B cell (primary cell): ENCODE results near the gene ZNF621. TPM values are rescaled to one million over a fixed set of nuclear protein-coding genes. Genes with fewer than 3 reads are reported as not detected.

ENCODE experiments used
- ATAC-seq: fragments of 200-7000 bp; cut with Tn5 transposase; one replicate; pipeline ENCODE4 v1.10.0; 2021; ENCODE audit warnings: low read depth, mild to moderate bottlenecking, moderate number of reproducible peaks, moderate library complexity
- CTCF ChIA-PET: fragments of 350-600 bp; sonication (Branson Sonifier 250); formaldehyde crosslinking; loops from one replicate; lab custom pipeline; 2021; ENCODE audit warnings: antibody characterized with exemption, inconsistent platforms; lab: Charles Lee
- POLR2A ChIA-PET: fragments of 350-600 bp; sonication (Branson Sonifier 250); formaldehyde crosslinking; loops from one replicate; lab custom pipeline; 2021; ENCODE audit warnings: antibody characterized with exemption; lab: Charles Lee
- DNase-seq: peaks from one replicate; pipeline ENCODE4 v3.0.0; 2013
- H2AFZ ChIP-seq: 2 replicates; pipeline ENCODE4 v1.6.1; 2012; ENCODE audit warnings: mild to moderate bottlenecking, low read depth, low read length; ENCODE audit not compliant: insufficient read depth, poor library complexity, severe bottlenecking
- H3K27ac ChIP-seq, 2 donors: 1 replicate in 1 of 2; 2 replicates in 1 of 2; pipeline ENCODE4 v1.5.1; 2012 to 2013; ENCODE audit warnings: low read length in 2 of 2, mild to moderate bottlenecking in 2 of 2, moderate library complexity in 1 of 2
- H3K27me3 ChIP-seq, 4 experiments: fragments of 200-600 bp in 1 of 4; sonication (generic) in 1 of 4; replicated peaks in 1 of 4; 1 replicate in 2 of 4; 2 replicates in 2 of 4; pipeline versions ENCODE4 v1.6.1 to v1.7.0; 2013 to 2016; ENCODE audit warnings: low read length in 3 of 4, mild to moderate bottlenecking in 2 of 4, mixed read lengths in 1 of 4, moderate library complexity in 1 of 4; ENCODE audit not compliant: insufficient read depth in 4 of 4, control insufficient read depth in 3 of 4; ENCODE audit errors: control extremely low read depth in 1 of 4
- H3K36me3 ChIP-seq, 2 experiments: replicated peaks in 1 of 2; 1 replicate in 1 of 2; 2 replicates in 1 of 2; pipeline versions ENCODE4 v1.6.1 to v1.7.1; 2013; ENCODE audit warnings: low read length in 1 of 2; ENCODE audit not compliant: insufficient read depth in 2 of 2, control insufficient read depth in 1 of 2; ENCODE audit errors: control extremely low read depth in 1 of 2, extremely low read depth in 1 of 2
- H3K4me1 ChIP-seq, 2 donors: fragments of 200-600 bp in 1 of 2; sonication (generic) in 1 of 2; 1 replicate in 1 of 2; 2 replicates in 1 of 2; pipeline versions ENCODE4 v1.5.1 to v1.6.1; 2013 to 2017; ENCODE audit warnings: low read length in 2 of 2; ENCODE audit not compliant: control insufficient read depth in 2 of 2, insufficient read depth in 2 of 2
- H3K4me2 ChIP-seq: replicated peaks from 2 replicates; pipeline ENCODE3; 2012; ENCODE audit warnings: mild to moderate bottlenecking, low read depth, low read length; ENCODE audit not compliant: poor library complexity, severe bottlenecking
- H3K4me3 ChIP-seq, 5 experiments: fragments of 200-600 bp in 1 of 5; sonication (generic) in 1 of 5; 1 replicate in 3 of 5; 2 replicates in 2 of 5; pipeline versions ENCODE4 v1.5.1 to v1.7.0; 2011 to 2016; ENCODE audit warnings: low read length in 4 of 5, mild to moderate bottlenecking in 4 of 5, low read depth in 2 of 5, control low read depth in 1 of 5, moderate library complexity in 1 of 5; ENCODE audit not compliant: insufficient read depth in 1 of 5; ENCODE audit errors: control extremely low read depth in 1 of 5, extremely low read depth in 1 of 5
- H3K79me2 ChIP-seq: fragments of 200-600 bp; sonication (generic); one replicate; pipeline ENCODE4 v1.6.0; 2016; ENCODE audit warnings: low read length; ENCODE audit not compliant: control insufficient read depth, insufficient read depth
- H3K9ac ChIP-seq: fragments of 200-600 bp; sonication (generic); 2 replicates; pipeline ENCODE4 v1.6.1; 2017; ENCODE audit warnings: mild to moderate bottlenecking, low read length, moderate library complexity
- H3K9me3 ChIP-seq, 3 donors: one replicate each; pipeline versions ENCODE4 v1.6.1 to v1.7.1; 2013; ENCODE audit warnings: low read length in 2 of 3; ENCODE audit not compliant: control insufficient read depth in 2 of 3, insufficient read depth in 1 of 3; ENCODE audit errors: control extremely low read depth in 1 of 3
- H4K20me1 ChIP-seq: 2 replicates; pipeline ENCODE4 v1.6.0; 2012; ENCODE audit warnings: mild to moderate bottlenecking, low read length; ENCODE audit not compliant: insufficient read depth, control insufficient read depth, poor library complexity, severe bottlenecking
- H3K27ac Mint-ChIP-seq: one replicate; pipeline ENCODE4 v1.8.0; 2021; ENCODE audit warnings: mixed read lengths
- H3K27me3 Mint-ChIP-seq: one replicate; pipeline ENCODE4 v1.8.0; 2021; ENCODE audit warnings: mixed read lengths
- H3K4me1 Mint-ChIP-seq: one replicate; pipeline ENCODE4 v1.8.0; 2021; ENCODE audit warnings: mixed read lengths
- H3K4me3 Mint-ChIP-seq: one replicate; pipeline ENCODE4 v1.8.0; 2021; ENCODE audit warnings: mixed read lengths
- H3K9me3 Mint-ChIP-seq: one replicate; pipeline ENCODE4 v1.8.0; 2022; ENCODE audit warnings: mixed read lengths; ENCODE audit not compliant: insufficient read depth
- EZH2 ChIP-seq: IDR thresholded peaks from 2 replicates; pipeline ENCODE4 v1.6.1; 2012; ENCODE audit warnings: borderline replicate concordance, low read depth, mild to moderate bottlenecking, moderate library complexity, low read length; ENCODE audit not compliant: insufficient read depth, poor library complexity, severe bottlenecking
- WGBS: methylation state at CpG from one replicate; pipeline ENCODE4 v1.1.5; 2013; ENCODE audit warnings: missing lambda C conversion rate; ENCODE audit not compliant: insufficient coverage; 5-methylcytosine and 5-hydroxymethylcytosine counted together
- intact Hi-C: fragments of 100-400 bp; cut with micrococcal nuclease; formaldehyde crosslinking; loops from one replicate; pipeline ENCODE4 v1.10.0; 2022
- polyA plus RNA-seq: library from polyadenylated mRNA; depleted of rRNA; stranded (reverse); fragments of >200 nt; gene quantifications from 2 replicates; pipeline ENCODE4 v1.2.3, GENCODE V29; 2012
- total RNA-seq, 2 donors: library from RNA; stranded (reverse); fragments of 120-200 nt in 1 of 2; gene quantifications; 1 replicate in 1 of 2; 2 replicates in 1 of 2; pipeline versions ENCODE4 v1.2.3 to v1.2.4, GENCODE V29; 2013 to 2022
- TF ChIP-seq, protein P1 (sequence below): fragments of 200-600 bp; IDR thresholded peaks from one replicate; pipeline ENCODE4 v1.8.0; 2022; ENCODE audit warnings: antibody characterized with exemption, mild to moderate bottlenecking

The ZNF621 gene
- total and polyA plus RNA-seq, 2 donors (not counting 1 experiment from before 2014, with no cell fraction given): 10.2 to 35.2 TPM

DNA sequence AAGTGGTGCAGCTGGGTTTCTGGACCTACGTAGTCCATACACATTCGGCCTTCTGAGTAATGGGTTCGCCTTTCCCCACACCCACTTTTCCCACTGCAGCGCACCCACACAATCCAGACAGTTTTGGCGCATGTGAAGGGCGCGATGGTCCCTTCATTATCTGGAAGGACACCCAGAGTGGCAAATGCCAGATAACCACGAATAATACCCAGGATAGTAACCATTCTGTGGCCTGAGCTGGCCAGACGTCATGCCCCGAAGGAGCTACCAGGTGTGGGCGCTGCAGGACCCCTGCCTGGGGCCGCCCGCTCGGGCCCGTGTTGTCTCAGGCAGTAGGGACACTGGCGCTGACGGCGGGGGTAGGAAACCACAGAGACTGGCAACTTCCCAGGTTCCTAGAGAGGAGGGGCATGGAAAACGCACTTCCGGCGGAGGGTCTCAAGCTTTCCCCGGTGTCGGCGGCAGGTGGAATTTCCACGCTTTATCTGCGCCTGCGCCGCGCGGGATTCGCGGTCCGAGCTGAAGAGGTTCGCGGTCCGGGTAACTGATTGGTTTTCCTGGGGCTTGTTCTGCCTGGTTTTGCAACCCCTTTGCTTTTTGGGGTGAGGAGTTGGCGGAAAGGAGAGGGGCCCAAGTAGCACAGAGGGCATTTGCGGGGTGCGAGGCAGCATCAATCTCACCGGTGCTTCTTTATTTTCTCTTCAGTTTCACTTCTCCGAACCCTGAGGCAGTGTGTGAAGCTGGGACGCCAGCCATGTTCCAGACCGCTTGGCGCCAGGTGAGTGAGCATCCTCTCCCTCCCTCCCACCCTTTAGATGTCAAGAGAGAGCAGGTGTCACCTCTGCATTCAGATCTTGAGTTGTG lies 18.9 kb upstream of the ZNF621 start, which contains the start of gene ZNF620:
Gene ZNF620, plus strand, starts transcription at position 441 of the 864 bp plus-strand sequence. Its CDS starts 314 bp downstream, at position 755.
- H3K4me1 Mint-ChIP-seq: peaks cover 13% of the 10 kb centered on the region
- H3K9me3 Mint-ChIP-seq: no peaks in the 10 kb centered on the region
- Histone ChIP-seq H3K27me3 (no peaks in the 10 kb centered on the region), H3K9me3 (no peaks in the 10 kb centered on the region), H3K36me3 (no peaks in the 10 kb centered on the region), H4K20me1 (no peaks in the 10 kb centered on the region), H3K79me2 (no peaks in the 10 kb centered on the region), H3K4me2 (peak within 1 kb of the TSS; percentile 96), H2AFZ (peak within 1 kb of the TSS; percentile 100), H3K4me3 (peak within 1 kb of the TSS; percentile 60 to 93 (median 76)), H3K4me1 (peaks cover 6 to 10% of the 10 kb centered on the region in 2 donors), H3K27ac (peak within 1 kb of the TSS; percentile 47 to 65), H3K9ac (peak within 1 kb of the TSS; percentile 96)
- ChIA-PET CTCF (interaction anchor here (0.6 to 1.9 kb wide), 8 partner anchors 18 to 710 kb away, joined by 3 to 6 read pairs (median 3); partner anchors contain the start of genes ZNF619 and ZNF621), POLR2A (interaction anchor here (0.6 to 2.0 kb wide), 3 partner anchors 11 to 49 kb away, joined by 4 to 9 read pairs (median 4); partner anchors contain the start of genes RPL14 and ZNF619)
- peak within 1 kb of the TSS; percentile 88 for H3K27ac Mint-ChIP-seq
- H3K27me3 Mint-ChIP-seq: no peaks in the 10 kb centered on the region
- peak within 1 kb of the TSS; percentile 99 for H3K4me3 Mint-ChIP-seq
- no peak for TF ChIP-seq EZH2
- TF ChIP-seq, protein P1, sequence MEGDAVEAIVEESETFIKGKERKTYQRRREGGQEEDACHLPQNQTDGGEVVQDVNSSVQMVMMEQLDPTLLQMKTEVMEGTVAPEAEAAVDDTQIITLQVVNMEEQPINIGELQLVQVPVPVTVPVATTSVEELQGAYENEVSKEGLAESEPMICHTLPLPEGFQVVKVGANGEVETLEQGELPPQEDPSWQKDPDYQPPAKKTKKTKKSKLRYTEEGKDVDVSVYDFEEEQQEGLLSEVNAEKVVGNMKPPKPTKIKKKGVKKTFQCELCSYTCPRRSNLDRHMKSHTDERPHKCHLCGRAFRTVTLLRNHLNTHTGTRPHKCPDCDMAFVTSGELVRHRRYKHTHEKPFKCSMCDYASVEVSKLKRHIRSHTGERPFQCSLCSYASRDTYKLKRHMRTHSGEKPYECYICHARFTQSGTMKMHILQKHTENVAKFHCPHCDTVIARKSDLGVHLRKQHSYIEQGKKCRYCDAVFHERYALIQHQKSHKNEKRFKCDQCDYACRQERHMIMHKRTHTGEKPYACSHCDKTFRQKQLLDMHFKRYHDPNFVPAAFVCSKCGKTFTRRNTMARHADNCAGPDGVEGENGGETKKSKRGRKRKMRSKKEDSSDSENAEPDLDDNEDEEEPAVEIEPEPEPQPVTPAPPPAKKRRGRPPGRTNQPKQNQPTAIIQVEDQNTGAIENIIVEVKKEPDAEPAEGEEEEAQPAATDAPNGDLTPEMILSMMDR: peak; percentile 18
- intact Hi-C loops: loop anchor here (1.0 to 2.0 kb wide), 2 partner anchors 18 to 29 kb away; partner anchors contain the start of genes ZNF619 and ZNF621
- WGBS: 14% methylated on average over 37 of the region's 44 CpGs
- DNase-seq (peak; percentile 62), ATAC-seq (peak; percentile 80)
